Activated T-cell treated with anti-CD3 and anti-CD28 coated beads, Interleukin-2, amount 50 U/mL, for 48 hours (primary cell): ENCODE measurements around the gene RBM33.

Experiments
- DNase-seq, 2 experiments: peaks; one replicate each; pipeline ENCODE4 v3.0.0-alpha.2; 2020

The RBM33 gene

DNA sequence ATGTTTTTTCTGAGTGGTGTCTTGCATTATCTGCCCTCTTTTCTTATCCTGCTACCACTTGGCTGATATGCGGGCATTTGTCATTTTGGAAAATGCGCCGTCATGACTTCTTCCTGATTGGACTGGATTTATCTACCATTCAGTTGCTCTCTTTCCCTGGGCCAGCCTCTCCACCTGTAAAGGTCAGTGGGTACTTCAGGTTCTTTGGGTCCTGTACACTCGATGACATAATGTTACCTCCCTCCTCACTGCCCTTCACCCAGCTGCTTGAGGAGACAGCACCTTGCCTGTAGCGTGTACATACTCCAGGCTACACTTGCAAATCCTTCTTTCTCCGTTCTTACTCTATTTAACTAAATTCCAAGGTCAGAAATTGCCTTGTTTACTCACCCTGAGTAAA, 83.7 kb downstream of the RBM33 start:
- DNase-seq, result no peak

- no peak for DNase-seq
Observed at GRCh38 chr7:155729847-155730246, 85.4 kb downstream of the RBM33 start.

DNA sequence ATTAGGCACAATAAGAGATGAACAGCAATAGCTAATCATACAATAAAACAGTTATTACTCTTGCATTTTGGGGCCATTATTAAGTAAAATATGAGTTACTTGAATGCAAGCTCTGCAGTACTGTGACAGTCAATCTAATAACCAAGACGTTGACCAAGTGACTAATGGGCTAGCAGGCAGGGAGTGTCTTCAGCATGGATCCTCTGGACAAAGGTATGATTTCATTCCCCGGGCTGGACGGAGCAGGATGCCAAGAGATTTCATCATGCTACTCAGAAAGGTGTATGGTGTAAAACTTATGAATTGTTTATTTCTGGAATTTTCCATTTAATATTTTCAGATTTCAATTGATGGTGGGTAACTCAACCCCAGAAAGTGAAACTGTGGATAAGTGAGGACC, 86.9 kb downstream of the RBM33 start:
- no peak for DNase-seq

DNA sequence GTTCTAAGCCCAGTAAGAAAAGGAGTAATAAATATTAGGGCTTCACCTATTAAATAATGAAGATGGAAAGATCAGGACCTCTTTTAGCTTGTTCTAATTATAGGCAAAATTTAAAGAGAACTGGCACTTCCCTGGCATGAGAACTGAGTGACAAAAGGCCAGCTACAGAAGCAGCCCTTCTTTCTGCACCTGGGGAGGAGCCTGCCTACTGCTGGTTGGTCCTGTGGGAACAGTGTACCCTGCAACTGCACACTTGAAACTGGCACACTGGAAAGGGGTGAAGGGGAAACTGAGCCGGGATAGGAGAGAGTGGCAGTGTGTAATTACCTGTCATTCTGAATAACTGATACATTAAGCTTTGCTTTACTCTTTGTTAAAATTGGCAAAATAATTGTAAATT, 87.4 kb downstream of the RBM33 start:
- no peak for DNase-seq

- DNase-seq, result no peak
Observed at GRCh38 chr7:155732286-155732685, 87.8 kb downstream of the RBM33 start.

DNA sequence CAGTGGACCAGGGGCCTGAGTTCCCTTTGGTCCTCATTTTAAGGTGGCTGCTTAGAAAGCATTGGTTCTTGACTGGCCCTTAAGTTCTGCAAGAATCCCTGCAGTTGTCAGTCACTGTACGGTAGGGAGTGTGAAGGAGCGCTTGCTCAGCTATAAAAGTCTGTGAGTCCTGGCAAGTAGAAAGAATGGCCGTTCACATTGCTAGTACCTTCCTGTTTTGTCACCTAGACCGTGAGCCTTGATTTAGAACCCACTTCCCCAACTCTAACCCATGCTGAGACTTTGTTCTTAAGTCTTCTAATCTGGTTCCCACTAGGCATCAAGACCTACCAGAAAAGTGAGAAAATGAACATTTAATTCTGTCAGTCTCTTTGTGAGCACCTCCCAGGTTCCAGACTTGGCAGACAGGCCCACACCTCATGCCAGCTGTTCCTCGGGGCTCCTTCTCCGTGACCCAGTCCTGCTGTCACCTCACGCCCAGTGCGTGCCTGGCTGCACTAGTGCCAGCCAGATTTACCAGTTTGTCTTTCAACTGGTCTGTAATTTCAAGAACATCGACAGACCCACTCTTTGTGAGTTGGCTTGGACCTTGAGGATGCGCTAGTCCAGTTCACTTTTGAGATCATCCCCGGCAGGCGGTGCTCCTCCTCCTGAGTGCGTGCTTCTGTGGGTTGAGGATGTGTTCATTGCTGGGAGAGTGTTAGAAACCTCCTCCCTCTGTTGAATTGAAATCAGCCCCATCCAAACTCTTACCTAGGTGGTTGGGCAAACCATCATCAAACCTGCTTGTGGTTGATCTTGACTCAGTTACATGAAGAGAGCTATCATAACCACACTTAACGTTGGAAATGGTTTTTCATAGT, 89.4 kb downstream of the RBM33 start:
- DNase-seq, result peak; percentile 62 to 63

DNA sequence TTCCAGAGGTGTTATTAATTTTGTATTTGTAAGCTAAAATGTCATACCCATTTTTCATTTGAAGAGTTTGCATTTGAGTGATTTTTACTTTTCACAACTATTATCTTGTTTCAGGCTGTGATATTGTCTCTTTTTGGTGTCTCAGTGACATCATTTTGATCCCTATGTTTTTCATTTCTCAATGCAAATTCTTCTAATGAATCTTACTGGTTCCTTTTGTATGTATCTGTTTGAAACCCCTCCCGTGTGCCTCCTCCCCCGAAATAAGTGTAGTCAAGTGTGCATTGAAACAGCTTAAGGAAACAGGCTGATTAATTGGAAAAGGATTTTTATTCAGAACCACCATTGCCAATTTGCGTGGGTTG, 90.0 kb downstream of the RBM33 start:
- peak in 1 of 2 experiments; percentile 41 for DNase-seq

GRCh38 chr7:155735442-155736115, 91.1 kb downstream of the RBM33 start:
- DNase-seq, result no peak

DNA sequence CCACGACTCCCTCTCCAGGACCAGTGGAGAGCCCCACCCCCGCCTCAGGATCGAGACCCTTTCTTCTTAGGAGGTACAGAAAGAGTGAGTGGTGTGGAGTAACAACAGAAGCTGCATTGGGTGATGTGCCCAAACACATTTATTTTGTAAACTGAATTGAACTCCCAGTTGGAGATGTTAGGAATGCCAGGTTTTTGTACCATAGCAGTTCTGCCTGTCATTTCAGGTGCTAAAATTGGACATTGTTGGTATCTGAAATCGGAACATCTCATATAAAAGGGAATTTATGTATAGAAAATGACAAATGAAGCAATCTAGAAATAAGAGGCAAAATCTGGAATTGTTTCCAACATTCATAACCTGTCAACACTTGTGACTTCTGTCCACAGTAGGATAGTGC, 93.1 kb downstream of the RBM33 start:
- no peak for DNase-seq

GRCh38 chr7:155738104-155738503, 93.6 kb downstream of the RBM33 start:
- DNase-seq, result no peak

- DNase-seq, result peak; percentile 80
Observed at GRCh38 chr7:155738652-155739537, 94.4 kb downstream of the RBM33 start.

GRCh38 chr7:155739538-155740143, 95.2 kb downstream of the RBM33 start:
- DNase-seq, result peak in 1 of 2 experiments; percentile 45

DNA sequence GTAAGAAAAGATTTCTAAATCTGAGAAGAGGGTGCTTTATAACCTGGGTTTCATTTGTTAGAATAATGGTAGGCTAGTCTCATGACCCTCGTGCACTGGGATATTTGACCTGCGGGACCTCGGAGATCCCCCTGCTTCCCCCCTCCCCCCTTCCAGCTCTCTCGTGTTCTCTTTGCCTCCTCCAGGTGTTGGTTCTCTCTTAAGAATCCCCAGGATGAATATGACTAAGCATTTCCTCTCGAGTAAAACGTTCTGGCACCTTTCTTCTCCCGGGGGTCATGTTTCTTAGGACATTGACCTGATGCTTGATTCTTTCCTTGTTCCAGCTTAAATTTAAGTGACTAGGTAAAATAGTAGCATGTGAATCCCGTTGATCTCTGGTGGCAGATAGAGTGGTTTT, 96.6 kb downstream of the RBM33 start:
- no peak for DNase-seq

DNA sequence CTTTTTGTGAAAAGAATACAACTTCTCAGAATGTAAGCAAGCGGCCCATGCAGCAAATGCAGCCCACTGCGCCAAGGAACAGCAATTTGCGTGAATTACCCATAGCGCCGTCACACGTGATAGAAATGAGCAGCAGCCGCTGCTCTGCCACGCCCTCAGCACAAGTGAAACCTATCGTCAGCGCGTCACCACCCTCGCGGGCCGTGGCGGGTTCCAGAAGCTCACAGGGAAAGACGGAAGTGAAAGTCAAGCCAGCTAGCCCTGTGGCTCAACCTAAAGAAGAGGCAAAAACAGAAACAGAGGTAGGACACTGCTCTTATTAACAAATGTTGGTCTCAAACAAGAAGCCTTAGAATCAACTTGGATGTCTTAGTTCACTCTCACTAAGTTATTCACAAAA, 97.3 kb downstream of the RBM33 start:
- no peak for DNase-seq

- DNase-seq, result no peak
Observed at GRCh38 chr7:155743177-155743576, 98.7 kb downstream of the RBM33 start.

- DNase-seq, result no peak
Observed at GRCh38 chr7:155744971-155745683, 100.7 kb downstream of the RBM33 start.

DNA sequence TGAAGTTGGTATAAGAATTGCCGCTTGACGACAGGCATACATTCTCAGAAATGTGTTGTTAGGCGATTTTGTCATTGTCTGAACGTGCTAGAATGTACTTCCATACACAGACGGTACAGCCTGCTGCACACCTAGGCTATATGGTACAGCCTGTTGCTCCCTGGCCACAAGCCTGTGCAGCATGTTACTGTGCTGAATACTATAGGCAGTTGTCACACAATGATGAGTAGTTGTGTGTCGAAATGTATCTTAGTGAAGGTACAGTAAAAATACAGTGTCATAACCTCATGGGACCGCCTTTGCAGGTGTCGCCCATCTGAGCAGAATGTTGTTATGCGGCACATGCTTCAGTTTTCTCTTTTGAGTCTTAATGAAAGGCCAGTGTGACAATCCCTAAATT, 101.3 kb downstream of the RBM33 start:
- no peak for DNase-seq

- no peak for DNase-seq
Observed at GRCh38 chr7:155746188-155746587, 101.7 kb downstream of the RBM33 start.

GRCh38 chr7:155747209-155747608, 102.7 kb downstream of the RBM33 start:
- no peak for DNase-seq

GRCh38 chr7:155749578-155749977, 105.1 kb downstream of the RBM33 start:
- no peak for DNase-seq

DNA sequence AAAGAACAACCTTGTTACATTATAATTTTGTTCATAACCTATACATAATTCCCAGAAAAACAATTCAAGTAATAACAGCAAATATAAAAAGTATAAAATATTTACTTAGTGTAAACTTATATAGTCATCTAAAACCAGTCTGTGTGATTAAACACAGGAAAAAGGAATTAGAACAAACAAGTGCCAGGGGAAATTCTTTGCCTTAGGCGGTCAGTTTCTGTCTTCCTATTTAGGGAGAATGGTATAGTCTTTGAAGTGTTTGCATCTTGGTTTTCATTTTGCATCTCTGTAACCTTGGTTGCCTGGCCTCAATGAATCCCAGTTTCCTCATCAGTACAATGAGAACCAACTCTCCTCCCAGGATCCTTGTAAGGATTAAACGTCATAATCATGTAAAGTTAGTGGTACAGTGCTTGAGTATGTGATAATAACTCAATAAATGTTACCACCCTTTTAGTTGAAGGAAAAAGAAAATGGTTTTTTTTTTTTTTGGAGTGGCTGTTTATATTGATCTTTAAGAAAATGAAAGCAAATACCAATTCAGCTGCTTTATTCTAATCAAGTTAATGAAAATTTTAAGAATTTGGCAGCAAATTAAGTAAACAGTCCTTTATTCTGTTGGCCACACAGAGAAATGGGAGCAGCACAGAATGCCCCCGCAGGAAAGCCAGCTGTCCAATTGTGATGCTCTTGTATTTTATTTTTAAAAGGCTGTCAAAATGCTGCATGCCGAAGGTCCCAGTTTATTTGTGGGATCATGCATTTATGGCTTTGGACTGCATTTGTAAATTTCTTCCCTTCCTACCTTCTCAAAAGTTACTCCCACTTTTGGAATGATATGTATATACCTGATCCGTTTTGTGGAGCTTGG, 106.0 kb downstream of the RBM33 start:
- DNase-seq, result no peak
